CD14-positive monocyte (primary cell): ENCODE results near the gene NPIPB6. TPM values are rescaled to one million over a fixed set of nuclear protein-coding genes. Genes with fewer than 3 reads are reported as not detected.

Source experiments
- DNase-seq, 3 donors: peaks; one replicate each; pipeline ENCODE4 v3.0.0-alpha.2; 2011 to 2022
- H2AFZ ChIP-seq: 2 replicates; pipeline ENCODE4 v1.6.0; 2012; ENCODE audit warnings: mild to moderate bottlenecking, low read depth, low read length, inconsistent platforms; ENCODE audit not compliant: insufficient read depth, poor library complexity, severe bottlenecking
- H3K27ac ChIP-seq, 2 donors: 1 replicate in 1 of 2; 2 replicates in 1 of 2; pipeline ENCODE4 v1.5.1; 2012 to 2013; ENCODE audit warnings: low read length in 2 of 2, control low read depth in 1 of 2, inconsistent platforms in 1 of 2, low read depth in 1 of 2, mild to moderate bottlenecking in 1 of 2
- H3K27me3 ChIP-seq, 2 donors: one replicate each; pipeline versions ENCODE4 v1.6.0 to v1.6.1; 2011 to 2013; ENCODE audit warnings: low read length in 2 of 2; ENCODE audit not compliant: control insufficient read depth in 2 of 2, insufficient read depth in 2 of 2
- H3K36me3 ChIP-seq, 2 donors: replicated peaks in 1 of 2; 1 replicate in 1 of 2; 2 replicates in 1 of 2; pipeline versions ENCODE4 v1.5.1 to v1.6.1; 2012 to 2013; ENCODE audit warnings: low read length in 2 of 2, control low read depth in 1 of 2, inconsistent platforms in 1 of 2, mild to moderate bottlenecking in 1 of 2; ENCODE audit not compliant: insufficient read depth in 2 of 2, control insufficient read depth in 1 of 2
- H3K4me1 ChIP-seq, 2 donors: 1 replicate in 1 of 2; 2 replicates in 1 of 2; pipeline versions ENCODE4 v1.5.1 to v1.6.1; 2012 to 2013; ENCODE audit warnings: low read length in 2 of 2, control low read depth in 1 of 2, inconsistent platforms in 1 of 2, mild to moderate bottlenecking in 1 of 2, moderate library complexity in 1 of 2; ENCODE audit not compliant: insufficient read depth in 2 of 2, control insufficient read depth in 1 of 2
- H3K4me2 ChIP-seq: replicated peaks from 2 replicates; pipeline ENCODE3; 2012; ENCODE audit warnings: low read length, moderate library complexity, mild to moderate bottlenecking; ENCODE audit not compliant: poor library complexity, severe bottlenecking; ENCODE audit errors: extremely low read depth
- H3K4me3 ChIP-seq, 3 experiments: fragments of 200-600 bp in 1 of 3; sonication (generic) in 1 of 3; replicated peaks in 1 of 3; 1 replicate in 2 of 3; 2 replicates in 1 of 3; pipeline ENCODE4 v1.5.1; 2011 to 2013; ENCODE audit warnings: low read length in 3 of 3, mild to moderate bottlenecking in 3 of 3, control low read depth in 2 of 3, low read depth in 2 of 3, inconsistent platforms in 1 of 3, moderate library complexity in 1 of 3
- H3K79me2 ChIP-seq: 2 replicates; pipeline ENCODE4 v1.6.0; 2012; ENCODE audit warnings: mild to moderate bottlenecking, control low read depth, inconsistent platforms, low read length, moderate library complexity; ENCODE audit not compliant: insufficient read depth
- H3K9ac ChIP-seq: 2 replicates; pipeline ENCODE4 v1.6.0; 2017; ENCODE audit warnings: low read length, mild to moderate bottlenecking; ENCODE audit not compliant: insufficient read depth, poor library complexity, severe bottlenecking
- H3K9me3 ChIP-seq, 2 donors: replicated peaks in 1 of 2; 1 replicate in 1 of 2; 2 replicates in 1 of 2; pipeline versions ENCODE4 v1.5.1 to v1.6.1; 2012 to 2013; ENCODE audit warnings: low read length in 2 of 2, control low read depth in 1 of 2; ENCODE audit not compliant: control insufficient read depth in 1 of 2, insufficient read depth in 1 of 2
- H4K20me1 ChIP-seq: 2 replicates; pipeline ENCODE4 v1.6.0; 2012; ENCODE audit warnings: mild to moderate bottlenecking, low read length, control low read depth, moderate library complexity; ENCODE audit not compliant: insufficient read depth
- H3K27ac Mint-ChIP-seq, 7 donors: one replicate each; pipeline ENCODE4 v1.8.0; 2020; ENCODE audit warnings: mild to moderate bottlenecking in 7 of 7, mixed read lengths in 7 of 7, moderate library complexity in 6 of 7, inconsistent platforms in 2 of 7
- H3K27me3 Mint-ChIP-seq, 3 donors: one replicate each; pipeline ENCODE4 v1.8.0; 2021 to 2022; ENCODE audit warnings: low read depth in 3 of 3, mild to moderate bottlenecking in 3 of 3, mixed read lengths in 3 of 3, moderate library complexity in 3 of 3, inconsistent platforms in 1 of 3
- H3K36me3 Mint-ChIP-seq, 2 donors: one replicate each; pipeline ENCODE4 v1.8.0; 2020; ENCODE audit warnings: mixed read lengths in 2 of 2, inconsistent platforms in 1 of 2, mild to moderate bottlenecking in 1 of 2
- H3K4me1 Mint-ChIP-seq: one replicate; pipeline ENCODE4 v1.8.0; 2020; ENCODE audit warnings: mild to moderate bottlenecking, mixed read lengths
- H3K4me3 Mint-ChIP-seq, 2 donors: one replicate each; pipeline ENCODE4 v1.8.0; 2020; ENCODE audit warnings: mild to moderate bottlenecking in 2 of 2, mixed read lengths in 2 of 2, moderate library complexity in 1 of 2
- H3K9me3 Mint-ChIP-seq, 7 donors: one replicate each; pipeline ENCODE4 v1.8.0; 2020 to 2022; ENCODE audit warnings: mixed read lengths in 7 of 7, mild to moderate bottlenecking in 6 of 7, moderate library complexity in 6 of 7, inconsistent platforms in 2 of 7
- WGBS: methylation state at CpG from one replicate; pipeline ENCODE4 v1.1.5; 2013; ENCODE audit warnings: missing lambda C conversion rate; ENCODE audit not compliant: insufficient coverage; 5-methylcytosine and 5-hydroxymethylcytosine counted together
- intact Hi-C, 2 donors: fragments of 100-400 bp; cut with micrococcal nuclease; formaldehyde crosslinking; loops; one replicate each; pipeline versions ENCODE4 v1.15.0 to v1.15.1; 2023
- polyA plus RNA-seq, 3 donors: library from polyadenylated mRNA; depleted of rRNA in 1 of 3; unstranded in 2 of 3; stranded (reverse) in 1 of 3; fragments of 300-500 nt in 2 of 3; fragments of >200 nt in 1 of 3; fragmentation: Illumina TruSeq in 2 of 3; gene quantifications; 1 replicate in 2 of 3; 2 replicates in 1 of 3; pipeline ENCODE4 v1.2.3, GENCODE V29; 2012 to 2021
- small RNA-seq: library from RNA; depleted of rRNA; stranded (forward); fragments of <200 nt; gene quantifications from one replicate; pipeline ENCODE3, GENCODE V24; 2012; ENCODE audit warnings: low read depth; ENCODE audit not compliant: insufficient read length
- TF ChIP-seq, protein P1 (sequence below): fragments of 200-600 bp; IDR thresholded peaks from one replicate; pipeline ENCODE4 v1.8.0; 2022; ENCODE audit warnings: antibody characterized with exemption, mild to moderate bottlenecking

The NPIPB6 gene
- polyA plus RNA-seq, 3 donors, result 0.16 to 0.89 (median 0.17) TPM

DNA sequence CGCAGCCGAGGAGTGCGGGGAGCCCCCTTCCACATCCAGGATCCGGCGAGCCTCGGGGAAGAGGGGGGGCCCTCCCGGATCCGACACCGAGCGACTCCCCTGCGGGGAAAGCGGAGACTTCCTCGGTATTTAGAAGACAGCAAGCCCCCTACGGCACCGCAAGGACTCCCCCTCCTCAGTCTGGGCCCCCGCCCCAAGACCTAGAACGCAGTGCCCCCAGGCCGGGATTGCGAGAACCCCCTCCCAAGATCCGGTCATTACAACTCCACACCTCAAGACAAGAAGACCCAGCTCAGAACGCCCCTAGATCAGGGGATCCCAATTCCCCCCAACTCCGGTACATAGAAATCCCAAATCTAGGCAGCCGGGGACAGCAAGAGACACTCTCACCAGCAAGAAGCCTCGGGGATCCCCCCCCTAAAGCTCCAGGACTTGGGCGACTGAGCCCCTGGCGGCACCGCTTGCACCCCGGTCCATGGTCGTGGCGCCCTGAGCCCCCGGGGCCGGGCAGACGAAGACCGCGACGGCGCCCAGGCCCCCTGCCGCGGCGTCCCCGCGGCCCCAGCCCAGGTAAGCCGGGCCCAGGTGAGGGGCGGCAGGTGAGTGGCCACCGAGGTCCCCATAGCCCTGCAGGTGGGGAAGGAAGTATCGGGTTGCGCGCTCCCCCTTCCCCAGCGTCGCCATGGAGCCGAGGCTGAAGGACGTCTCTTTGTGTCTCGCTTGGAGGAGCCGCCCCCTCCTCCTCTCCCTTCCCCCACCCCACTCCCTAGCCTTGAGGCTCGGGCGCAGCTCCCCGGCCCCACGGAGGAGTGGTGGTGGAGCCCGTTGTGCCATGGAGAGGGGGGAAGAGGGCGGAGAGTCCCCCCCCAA lies 70.3 kb downstream of the NPIPB6 start:
- intact Hi-C loops, result no loop called here
- peaks cover 0 to 28% of the 10 kb centered on the region in 2 donors for H3K27me3 ChIP-seq
- no peaks in the 10 kb centered on the region for H3K9me3 ChIP-seq
- 1% methylated on average over 39 of the region's 60 CpGs for WGBS
- no peaks in the 10 kb centered on the region for H3K36me3 ChIP-seq
- TF ChIP-seq, protein P1, sequence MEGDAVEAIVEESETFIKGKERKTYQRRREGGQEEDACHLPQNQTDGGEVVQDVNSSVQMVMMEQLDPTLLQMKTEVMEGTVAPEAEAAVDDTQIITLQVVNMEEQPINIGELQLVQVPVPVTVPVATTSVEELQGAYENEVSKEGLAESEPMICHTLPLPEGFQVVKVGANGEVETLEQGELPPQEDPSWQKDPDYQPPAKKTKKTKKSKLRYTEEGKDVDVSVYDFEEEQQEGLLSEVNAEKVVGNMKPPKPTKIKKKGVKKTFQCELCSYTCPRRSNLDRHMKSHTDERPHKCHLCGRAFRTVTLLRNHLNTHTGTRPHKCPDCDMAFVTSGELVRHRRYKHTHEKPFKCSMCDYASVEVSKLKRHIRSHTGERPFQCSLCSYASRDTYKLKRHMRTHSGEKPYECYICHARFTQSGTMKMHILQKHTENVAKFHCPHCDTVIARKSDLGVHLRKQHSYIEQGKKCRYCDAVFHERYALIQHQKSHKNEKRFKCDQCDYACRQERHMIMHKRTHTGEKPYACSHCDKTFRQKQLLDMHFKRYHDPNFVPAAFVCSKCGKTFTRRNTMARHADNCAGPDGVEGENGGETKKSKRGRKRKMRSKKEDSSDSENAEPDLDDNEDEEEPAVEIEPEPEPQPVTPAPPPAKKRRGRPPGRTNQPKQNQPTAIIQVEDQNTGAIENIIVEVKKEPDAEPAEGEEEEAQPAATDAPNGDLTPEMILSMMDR, result no peak
- no peaks in the 10 kb centered on the region for H3K79me2 ChIP-seq
- peak overlapping the region; percentile 83 for H3K4me2 ChIP-seq
- no peaks in the 10 kb centered on the region for H3K36me3 Mint-ChIP-seq
- H2AFZ ChIP-seq, result peak overlapping the region; percentile 74
- no peaks in the 10 kb centered on the region for H4K20me1 ChIP-seq
- peaks cover 0 to 3% (median 1%) of the 10 kb centered on the region in 7 donors for H3K9me3 Mint-ChIP-seq
- peak overlapping the region; percentile 46 for H3K9ac ChIP-seq
- H3K27ac Mint-ChIP-seq, result no peak overlapping the region
- H3K4me1 Mint-ChIP-seq, result peaks cover 23% of the 10 kb centered on the region
- DNase-seq, result no peak
- H3K27ac ChIP-seq, result no peak overlapping the region
- peaks cover 13 to 23% of the 10 kb centered on the region in 2 donors for H3K4me1 ChIP-seq
- peak overlapping the region; percentile 8 to 73 (median 28) for H3K4me3 ChIP-seq
- H3K27me3 Mint-ChIP-seq, result peaks cover 29 to 44% (median 37%) of the 10 kb centered on the region in 3 donors
- H3K4me3 Mint-ChIP-seq, result peak overlapping the region; percentile 76 to 90

Small RNA genes within 50 kb of the gene (small RNA-seq; reads per million reads assigned to genes)
- not detected for gene AC138904.2
- gene MIR6862-1, result not detected

Other genes with a start within 250 kb of the NPIPB6 start
- gene XPO6, start 151.5 kb downstream of the NPIPB6 start, polyA plus RNA-seq, result 100 to 1,000 TPM in 1 of 3 donors, 10 to 100 TPM in 2; 35.7 to 166 (median 38.3) TPM
- gene SBK1, start 71.0 kb downstream of the NPIPB6 start, polyA plus RNA-seq, result under 1 TPM in 1 of 3 donors, not detected in 2; 0.04 TPM
- 10 to 100 TPM; 15.2 to 48.8 (median 33.9) TPM for gene EIF3CL, start 40.3 kb upstream of the NPIPB6 start, polyA plus RNA-seq
- gene NPIPB7, start 108.8 kb upstream of the NPIPB6 start, polyA plus RNA-seq, result under 1 TPM in 1 of 3 donors, not detected in 2; 0.95 TPM
- 100 to 1,000 TPM in 1 of 3 donors, 10 to 100 TPM in 2; 37.0 to 113 (median 50.2) TPM for gene CLN3, start 128.6 kb upstream of the NPIPB6 start, polyA plus RNA-seq
- 10 to 100 TPM in 1 of 3 donors, 1 to 10 TPM in 2; 1.9 to 48.6 (median 3.8) TPM for gene APOBR, start 131.1 kb upstream of the NPIPB6 start, polyA plus RNA-seq
- 1 to 10 TPM in 2 of 3 donors, under 1 TPM in 1; 0.43 to 2.2 (median 1.2) TPM for gene IL27, start 143.3 kb upstream of the NPIPB6 start, polyA plus RNA-seq
- gene NUPR1, start 175.5 kb upstream of the NPIPB6 start, polyA plus RNA-seq, result 1 to 10 TPM in 1 of 3 donors, under 1 TPM in 1, not detected in 1; 0.01 to 1.9 TPM
- 10 to 100 TPM; 14.0 to 24.3 (median 18.8) TPM for gene SGF29, start 190.4 kb upstream of the NPIPB6 start, polyA plus RNA-seq
- gene SULT1A2, start 233.5 kb upstream of the NPIPB6 start, polyA plus RNA-seq, result 1 to 10 TPM in 2 of 3 donors, not detected in 1; 1.1 to 4.6 TPM
- 100 to 1,000 TPM in 2 of 3 donors, 10 to 100 TPM in 1; 96.3 to 362 (median 320) TPM for gene SULT1A1, start 246.5 kb upstream of the NPIPB6 start, polyA plus RNA-seq